SK-N-SH treated with all-trans-retinoic acid at 6 μM for 48 hours (cell line): ENCODE measurements around the gene HMMR.

Source experiments
- CSDC2 ChIP-seq: fragments of 250-450 bp; sonication (Bioruptor Pico); IDR thresholded peaks from 2 replicates; pipeline ENCODE4 v1.5.0; 2020; ENCODE audit warnings: mild to moderate bottlenecking, moderate library complexity
- ESRRG ChIP-seq: fragments of 250-450 bp; sonication (Bioruptor Pico); IDR thresholded peaks from 2 replicates; pipeline ENCODE4 v1.6.1; 2021; ENCODE audit warnings: mild to moderate bottlenecking
- GLIS3 ChIP-seq: fragments of 250-450 bp; sonication (Bioruptor Pico); IDR thresholded peaks from 2 replicates; pipeline ENCODE4 v1.5.0; 2020; ENCODE audit warnings: mild to moderate bottlenecking, moderate library complexity
- PPARA ChIP-seq: fragments of 250-450 bp; sonication (Bioruptor Pico); IDR thresholded peaks from 2 replicates; pipeline ENCODE4 v1.5.0; 2020; ENCODE audit warnings: mild to moderate bottlenecking, borderline replicate concordance
- RARB ChIP-seq: fragments of 250-450 bp; sonication (Bioruptor Pico); IDR thresholded peaks from 2 replicates; pipeline ENCODE4 v1.8.0; 2021; ENCODE audit warnings: mild to moderate bottlenecking, moderate library complexity
- SNAI2 ChIP-seq: fragments of 250-450 bp; sonication (Bioruptor Pico); IDR thresholded peaks from 2 replicates; pipeline ENCODE4 v1.5.0; 2020; ENCODE audit warnings: mild to moderate bottlenecking, moderate library complexity
- ZC3H10 ChIP-seq: fragments of 250-450 bp; sonication (Bioruptor Pico); IDR thresholded peaks from 2 replicates; pipeline ENCODE4 v1.5.1; 2021; ENCODE audit warnings: mild to moderate bottlenecking, moderate library complexity
- ZFP3 ChIP-seq: fragments of 250-450 bp; sonication (Bioruptor Pico); IDR thresholded peaks from 2 replicates; pipeline ENCODE4 v1.5.0; 2020; ENCODE audit warnings: mild to moderate bottlenecking, moderate library complexity
- ZFP30 ChIP-seq: fragments of 450-650 bp; formaldehyde crosslinking; IDR thresholded peaks from 2 replicates; pipeline ENCODE4 v1.5.0; 2022; ENCODE audit warnings: mild to moderate bottlenecking, moderate library complexity
- ZNF8 ChIP-seq: fragments of 450-650 bp; formaldehyde crosslinking; IDR thresholded peaks from 2 replicates; pipeline ENCODE4 v1.5.0; 2020; ENCODE audit warnings: mild to moderate bottlenecking, moderate library complexity
- TF ChIP-seq, protein P1 (sequence below): fragments of 250-450 bp; sonication (Bioruptor Pico); IDR thresholded peaks from 2 replicates; pipeline ENCODE4 v1.8.0; 2020; ENCODE audit warnings: mild to moderate bottlenecking, moderate library complexity, borderline replicate concordance
- TF ChIP-seq, protein P2 (sequence below): fragments of 250-450 bp; sonication (Bioruptor Pico); IDR thresholded peaks from 2 replicates; pipeline ENCODE4 v1.5.1; 2021; ENCODE audit warnings: mild to moderate bottlenecking, moderate library complexity
- TF ChIP-seq, protein P3 (sequence below): fragments of 250-450 bp; sonication (Bioruptor Pico); IDR thresholded peaks from 2 replicates; pipeline ENCODE4 v1.5.0; 2020; ENCODE audit warnings: mild to moderate bottlenecking, moderate library complexity

DNA sequence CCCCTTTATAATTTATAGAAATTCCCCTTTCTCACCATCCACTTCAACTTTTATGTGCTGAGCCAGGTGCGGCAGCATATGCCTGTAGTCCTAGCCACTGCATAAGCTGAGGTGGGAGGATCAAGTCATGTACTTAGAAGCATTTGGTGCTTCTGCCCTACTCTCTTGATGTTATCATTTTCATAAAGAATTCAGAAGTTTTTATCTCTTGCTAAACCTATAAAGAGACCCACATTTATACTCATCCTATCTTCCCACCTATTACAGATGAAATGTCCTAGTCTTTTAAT lies 18.5 kb downstream of the HMMR start:
- TF ChIP-seq ZFP30 (CRISPR knock-in tag), result no peak
- no peak for TF ChIP-seq RARB (CRISPR knock-in tag)
- TF ChIP-seq, protein P1, sequence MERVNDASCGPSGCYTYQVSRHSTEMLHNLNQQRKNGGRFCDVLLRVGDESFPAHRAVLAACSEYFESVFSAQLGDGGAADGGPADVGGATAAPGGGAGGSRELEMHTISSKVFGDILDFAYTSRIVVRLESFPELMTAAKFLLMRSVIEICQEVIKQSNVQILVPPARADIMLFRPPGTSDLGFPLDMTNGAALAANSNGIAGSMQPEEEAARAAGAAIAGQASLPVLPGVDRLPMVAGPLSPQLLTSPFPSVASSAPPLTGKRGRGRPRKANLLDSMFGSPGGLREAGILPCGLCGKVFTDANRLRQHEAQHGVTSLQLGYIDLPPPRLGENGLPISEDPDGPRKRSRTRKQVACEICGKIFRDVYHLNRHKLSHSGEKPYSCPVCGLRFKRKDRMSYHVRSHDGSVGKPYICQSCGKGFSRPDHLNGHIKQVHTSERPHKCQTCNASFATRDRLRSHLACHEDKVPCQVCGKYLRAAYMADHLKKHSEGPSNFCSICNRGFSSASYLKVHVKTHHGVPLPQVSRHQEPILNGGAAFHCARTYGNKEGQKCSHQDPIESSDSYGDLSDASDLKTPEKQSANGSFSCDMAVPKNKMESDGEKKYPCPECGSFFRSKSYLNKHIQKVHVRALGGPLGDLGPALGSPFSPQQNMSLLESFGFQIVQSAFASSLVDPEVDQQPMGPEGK (CRISPR knock-in tag), result no peak
- no peak for TF ChIP-seq PPARA (CRISPR knock-in tag)
- TF ChIP-seq ZC3H10 (CRISPR knock-in tag), result no peak
- TF ChIP-seq ESRRG (CRISPR knock-in tag), result no peak
- TF ChIP-seq ZNF8 (CRISPR knock-in tag), result no peak
- TF ChIP-seq GLIS3 (CRISPR knock-in tag), result no peak
- TF ChIP-seq, protein P2, sequence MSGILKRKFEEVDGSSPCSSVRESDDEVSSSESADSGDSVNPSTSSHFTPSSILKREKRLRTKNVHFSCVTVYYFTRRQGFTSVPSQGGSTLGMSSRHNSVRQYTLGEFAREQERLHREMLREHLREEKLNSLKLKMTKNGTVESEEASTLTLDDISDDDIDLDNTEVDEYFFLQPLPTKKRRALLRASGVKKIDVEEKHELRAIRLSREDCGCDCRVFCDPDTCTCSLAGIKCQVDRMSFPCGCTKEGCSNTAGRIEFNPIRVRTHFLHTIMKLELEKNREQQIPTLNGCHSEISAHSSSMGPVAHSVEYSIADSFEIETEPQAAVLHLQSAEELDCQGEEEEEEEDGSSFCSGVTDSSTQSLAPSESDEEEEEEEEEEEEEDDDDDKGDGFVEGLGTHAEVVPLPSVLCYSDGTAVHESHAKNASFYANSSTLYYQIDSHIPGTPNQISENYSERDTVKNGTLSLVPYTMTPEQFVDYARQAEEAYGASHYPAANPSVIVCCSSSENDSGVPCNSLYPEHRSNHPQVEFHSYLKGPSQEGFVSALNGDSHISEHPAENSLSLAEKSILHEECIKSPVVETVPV (CRISPR knock-in tag), result no peak
- no peak for TF ChIP-seq CSDC2 (CRISPR knock-in tag)
- TF ChIP-seq, protein P3, sequence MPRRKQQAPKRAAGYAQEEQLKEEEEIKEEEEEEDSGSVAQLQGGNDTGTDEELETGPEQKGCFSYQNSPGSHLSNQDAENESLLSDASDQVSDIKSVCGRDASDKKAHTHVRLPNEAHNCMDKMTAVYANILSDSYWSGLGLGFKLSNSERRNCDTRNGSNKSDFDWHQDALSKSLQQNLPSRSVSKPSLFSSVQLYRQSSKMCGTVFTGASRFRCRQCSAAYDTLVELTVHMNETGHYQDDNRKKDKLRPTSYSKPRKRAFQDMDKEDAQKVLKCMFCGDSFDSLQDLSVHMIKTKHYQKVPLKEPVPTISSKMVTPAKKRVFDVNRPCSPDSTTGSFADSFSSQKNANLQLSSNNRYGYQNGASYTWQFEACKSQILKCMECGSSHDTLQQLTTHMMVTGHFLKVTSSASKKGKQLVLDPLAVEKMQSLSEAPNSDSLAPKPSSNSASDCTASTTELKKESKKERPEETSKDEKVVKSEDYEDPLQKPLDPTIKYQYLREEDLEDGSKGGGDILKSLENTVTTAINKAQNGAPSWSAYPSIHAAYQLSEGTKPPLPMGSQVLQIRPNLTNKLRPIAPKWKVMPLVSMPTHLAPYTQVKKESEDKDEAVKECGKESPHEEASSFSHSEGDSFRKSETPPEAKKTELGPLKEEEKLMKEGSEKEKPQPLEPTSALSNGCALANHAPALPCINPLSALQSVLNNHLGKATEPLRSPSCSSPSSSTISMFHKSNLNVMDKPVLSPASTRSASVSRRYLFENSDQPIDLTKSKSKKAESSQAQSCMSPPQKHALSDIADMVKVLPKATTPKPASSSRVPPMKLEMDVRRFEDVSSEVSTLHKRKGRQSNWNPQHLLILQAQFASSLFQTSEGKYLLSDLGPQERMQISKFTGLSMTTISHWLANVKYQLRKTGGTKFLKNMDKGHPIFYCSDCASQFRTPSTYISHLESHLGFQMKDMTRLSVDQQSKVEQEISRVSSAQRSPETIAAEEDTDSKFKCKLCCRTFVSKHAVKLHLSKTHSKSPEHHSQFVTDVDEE, result no peak
- TF ChIP-seq SNAI2, result no peak
- no peak for TF ChIP-seq ZFP3
